HG02763 (cell line): ENCODE measurements around the gene GNRH2.
"Not testable (repeated sequence)": the region's sequence is repeated elsewhere in the genome, so short reads cannot be mapped to it uniquely, and the experiment has no call there.

Experiments
- ATAC-seq: cut with Tn5 transposase; IDR thresholded peaks from one replicate; pipeline ENCODE4 v1.9.1; 2021; ENCODE audit warnings: mild to moderate bottlenecking, moderate library complexity; ENCODE audit not compliant: unreplicated experiment

GNRH2 gene

GRCh38 chr20:3043322-3043721 lies at the start of gene GNRH2:
TSS of gene GNRH2 (plus strand) at chr20:3043622. CDS start at chr20:3044415, 793 bp downstream.
- ATAC-seq, result no peak

- ATAC-seq, result no peak
Observed at GRCh38 chr20:2995796-2996195, 47.6 kb upstream of the GNRH2 start.

- no peak for ATAC-seq
Observed at GRCh38 chr20:2998728-2999127, 44.7 kb upstream of the GNRH2 start.

- no peak for ATAC-seq
Observed at GRCh38 chr20:3000852-3001523, 42.4 kb upstream of the GNRH2 start.

- ATAC-seq, result no peak
Observed at GRCh38 chr20:3003416-3003815, 40.0 kb upstream of the GNRH2 start.

- no peak for ATAC-seq
Observed at GRCh38 chr20:3010985-3011723, 32.3 kb upstream of the GNRH2 start.

GRCh38 chr20:3011752-3012151 lies 31.7 kb upstream of the GNRH2 start:
- no peak for ATAC-seq

- ATAC-seq, result no peak
Observed at GRCh38 chr20:3013771-3014170, 29.7 kb upstream of the GNRH2 start.

- no peak for ATAC-seq
Observed at GRCh38 chr20:3014179-3014578, 29.2 kb upstream of the GNRH2 start.

GRCh38 chr20:3014662-3015061 lies 28.8 kb upstream of the GNRH2 start:
- ATAC-seq, result no peak

GRCh38 chr20:3015302-3015701 lies 28.1 kb upstream of the GNRH2 start:
- ATAC-seq, result not testable (repeated sequence)

- no peak for ATAC-seq
Observed at GRCh38 chr20:3021327-3021726, 22.1 kb upstream of the GNRH2 start.

GRCh38 chr20:3021777-3022176 lies 21.6 kb upstream of the GNRH2 start:
- no peak for ATAC-seq

GRCh38 chr20:3022559-3023490 lies 20.6 kb upstream of the GNRH2 start:
- not testable (repeated sequence) for ATAC-seq

GRCh38 chr20:3027987-3028386 lies 15.4 kb upstream of the GNRH2 start:
- ATAC-seq, result no peak

- ATAC-seq, result no peak
Observed at GRCh38 chr20:3031524-3032147, 11.8 kb upstream of the GNRH2 start.

- no peak for ATAC-seq
Observed at GRCh38 chr20:3032624-3033023, 10.8 kb upstream of the GNRH2 start.

GRCh38 chr20:3037654-3038053 lies 5.8 kb upstream of the GNRH2 start:
- no peak for ATAC-seq

- no peak for ATAC-seq
Observed at GRCh38 chr20:3038454-3038853, 5.0 kb upstream of the GNRH2 start.

- no peak for ATAC-seq
Observed at GRCh38 chr20:3039426-3039825, 4.0 kb upstream of the GNRH2 start.

GRCh38 chr20:3040086-3040485 lies 3.3 kb upstream of the GNRH2 start:
- ATAC-seq, result no peak
